Measurements from ENCODE around the gene C19orf12.

Gene C19orf12

DNA sequence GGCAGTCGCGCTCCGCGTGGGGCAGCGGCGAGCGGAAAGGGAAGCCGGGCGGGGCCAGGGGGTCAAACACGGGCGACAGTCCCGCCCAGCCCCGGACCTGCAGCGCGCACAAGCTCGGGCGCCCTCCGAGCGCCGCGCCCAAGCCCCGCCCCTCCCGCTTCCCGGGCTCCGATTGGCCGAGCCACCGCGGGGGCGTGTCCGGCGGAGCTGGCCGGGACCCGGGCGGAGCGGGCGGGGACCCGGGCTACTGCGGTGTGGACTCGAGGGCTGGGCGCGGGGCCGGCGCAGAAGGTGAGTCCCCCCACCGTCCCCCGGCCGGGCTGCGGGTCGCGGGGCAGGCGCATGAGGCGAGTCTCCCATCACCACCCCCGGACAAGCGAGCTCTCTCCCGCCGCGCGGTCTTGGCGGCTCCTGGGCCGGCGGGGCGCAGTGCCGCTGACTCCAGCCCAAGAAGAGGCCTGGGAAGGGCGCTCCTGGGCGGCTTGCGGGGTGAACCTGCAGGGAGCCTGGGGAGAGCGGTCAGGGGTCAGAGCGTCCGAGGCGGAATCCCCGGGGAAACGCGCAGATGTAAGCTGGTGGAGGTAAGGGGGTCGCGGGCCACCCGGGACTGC, 49.7 kb downstream of the C19orf12 start, which contains the start of gene PLEKHF1:
TSS of gene PLEKHF1 (plus strand) at position 247 of the 611 bp plus-strand sequence. CDS start 8,379 bp downstream, outside the sequence.
- peak; percentile 81 for DNase-seq (ENCODE audit: low read depth)
- peak within 1 kb of the TSS; percentile 52 for H3K4me3 ChIP-seq (ENCODE audit: low read depth, low read length)
- no peak for TF ChIP-seq MYC (IDR thresholded peaks at IDR 0.05; ENCODE audit: low read depth, low read length)
- peak; percentile 39 for TF ChIP-seq POLR2A (IDR thresholded peaks at IDR 0.05; ENCODE audit: extremely low read depth, insufficient read length)
- no peak for TF ChIP-seq MAX (IDR thresholded peaks at IDR 0.05; ENCODE audit: low read depth, low read length)

- no peak for DNase-seq (ENCODE audit: low read depth)
- peak overlapping the region; percentile 38 for H3K4me3 ChIP-seq (ENCODE audit: low read depth, low read length)
- TF ChIP-seq MAX (IDR thresholded peaks at IDR 0.05; ENCODE audit: low read depth, low read length) (no peak), CTCF (IDR thresholded peaks at IDR 0.05; ENCODE audit: low read depth, low read length) (no peak), POLR2A (IDR thresholded peaks at IDR 0.05; ENCODE audit: extremely low read depth, insufficient read length) (no peak), MYC (IDR thresholded peaks at IDR 0.05; ENCODE audit: low read depth, low read length) (no peak)
Measured at GRCh38 chr19:29664753-29665214, 50.3 kb downstream of the C19orf12 start.

DNA sequence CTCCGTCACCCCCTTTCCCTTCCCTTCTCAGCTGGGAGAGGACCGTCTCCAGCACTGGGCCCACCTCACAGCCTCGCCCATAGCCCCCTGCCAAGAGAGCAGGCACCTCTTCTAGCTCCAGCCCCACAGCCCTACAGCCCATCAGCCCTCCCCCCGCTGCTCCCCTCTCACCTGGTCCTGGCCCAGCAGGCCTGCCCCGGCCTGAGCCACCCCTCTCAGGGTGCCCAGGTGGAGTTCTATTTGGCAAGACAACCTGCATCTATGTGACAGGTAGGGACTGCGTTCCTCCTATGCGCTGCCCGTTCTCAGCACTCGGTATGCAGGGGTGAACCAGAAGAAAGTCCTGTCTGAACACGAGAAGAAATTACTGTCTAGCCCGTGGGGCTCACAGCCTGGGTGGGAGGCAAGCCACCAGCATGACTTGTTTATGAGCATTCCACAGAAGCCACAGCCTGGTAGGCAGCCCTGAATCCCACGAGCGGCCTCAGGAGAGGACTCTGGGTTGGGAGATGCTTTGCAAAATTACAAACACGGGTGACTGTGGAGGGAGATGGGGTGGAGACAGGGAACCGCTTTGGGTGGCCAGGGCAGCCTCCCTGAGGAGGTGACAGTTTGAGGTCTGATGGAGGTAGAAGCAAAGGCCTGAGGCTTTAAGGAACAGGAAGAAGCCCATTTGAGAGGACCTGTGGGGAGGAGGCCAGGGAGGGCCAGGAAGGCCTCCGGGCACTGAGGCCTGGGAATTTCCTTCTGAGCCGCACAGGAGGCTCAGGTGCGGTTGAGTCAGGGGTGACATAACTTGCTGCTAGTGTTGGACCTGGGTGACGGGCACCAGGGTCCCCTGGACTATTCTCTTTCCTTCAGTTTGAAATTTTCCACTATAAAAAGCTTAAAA, 51.0 kb downstream of the C19orf12 start:
- TF ChIP-seq CTCF (IDR thresholded peaks at IDR 0.05; ENCODE audit: low read depth, low read length), result no peak
- no peak for TF ChIP-seq POLR2A (IDR thresholded peaks at IDR 0.05; ENCODE audit: extremely low read depth, insufficient read length)
- no peak for TF ChIP-seq MYC (IDR thresholded peaks at IDR 0.05; ENCODE audit: low read depth, low read length)
- TF ChIP-seq MAX (IDR thresholded peaks at IDR 0.05; ENCODE audit: low read depth, low read length), result no peak
- DNase-seq (ENCODE audit: low read depth), result no peak
- H3K4me3 ChIP-seq (ENCODE audit: low read depth, low read length), result peak overlapping the region; percentile 38

GRCh38 chr19:29662604-29663404, 52.3 kb downstream of the C19orf12 start:
- H3K4me3 ChIP-seq (ENCODE audit: low read depth, low read length), result no peak overlapping the region
- DNase-seq (ENCODE audit: low read depth), result no peak
- TF ChIP-seq MYC (IDR thresholded peaks at IDR 0.05; ENCODE audit: low read depth, low read length), result no peak
- no peak for TF ChIP-seq CTCF (IDR thresholded peaks at IDR 0.05; ENCODE audit: low read depth, low read length)
- TF ChIP-seq MAX (IDR thresholded peaks at IDR 0.05; ENCODE audit: low read depth, low read length), result no peak
- TF ChIP-seq POLR2A (IDR thresholded peaks at IDR 0.05; ENCODE audit: extremely low read depth, insufficient read length), result no peak

DNA sequence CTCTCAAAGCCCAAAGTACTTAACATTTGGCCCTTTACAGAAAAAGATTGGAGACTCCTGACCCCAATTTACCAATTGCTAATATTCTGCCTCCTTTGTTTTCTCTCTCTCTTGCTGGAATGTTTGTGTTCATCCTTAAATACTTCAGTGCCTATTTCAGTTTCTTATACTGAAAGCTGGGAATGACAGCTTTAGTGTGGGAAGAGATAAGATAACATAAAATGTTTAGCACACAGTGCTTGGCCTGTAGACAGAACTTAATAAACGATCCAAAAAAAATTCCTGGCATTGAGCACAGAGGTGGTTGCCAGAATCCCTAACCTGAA, 52.8 kb downstream of the C19orf12 start:
- no peak for TF ChIP-seq POLR2A (IDR thresholded peaks at IDR 0.05; ENCODE audit: extremely low read depth, insufficient read length)
- TF ChIP-seq MAX (IDR thresholded peaks at IDR 0.05; ENCODE audit: low read depth, low read length), result no peak
- no peak for TF ChIP-seq MYC (IDR thresholded peaks at IDR 0.05; ENCODE audit: low read depth, low read length)
- no peak for TF ChIP-seq CTCF (IDR thresholded peaks at IDR 0.05; ENCODE audit: low read depth, low read length)
- no peak overlapping the region for H3K4me3 ChIP-seq (ENCODE audit: low read depth, low read length)
- no peak for DNase-seq (ENCODE audit: low read depth)

All from NB4 (cell line).